DND-41 (cell line): ENCODE results near the gene ZAR1.

ENCODE experiments used
- ATAC-seq: fragments of 200-7000 bp; cut with Tn5 transposase; 3 replicates; pipeline ENCODE4 v1.9.1; 2021; ENCODE audit warnings: low read depth; ENCODE audit not compliant: insufficient read depth
- DNase-seq: peaks from one replicate; pipeline ENCODE4 v3.0.0-alpha.2; 2020
- H2AFZ ChIP-seq: 2 replicates; pipeline ENCODE4 v1.6.0; 2012; ENCODE audit warnings: low read depth, low read length
- H3K27ac ChIP-seq: 2 replicates; pipeline ENCODE4 v1.5.1; 2012; ENCODE audit warnings: low read length, inconsistent platforms
- H3K27me3 ChIP-seq: fragments of 200-600 bp; sonication (generic); 2 replicates; pipeline ENCODE4 v1.6.0; 2012; ENCODE audit warnings: low read length, mild to moderate bottlenecking, inconsistent platforms; ENCODE audit not compliant: insufficient read depth, poor library complexity
- H3K36me3 ChIP-seq: 2 replicates; pipeline ENCODE4 v1.5.1; 2012; ENCODE audit warnings: low read length, inconsistent platforms; ENCODE audit not compliant: insufficient read depth
- H3K4me1 ChIP-seq: 2 replicates; pipeline ENCODE4 v1.5.1; 2012; ENCODE audit warnings: mild to moderate bottlenecking, low read length; ENCODE audit not compliant: insufficient read depth
- H3K4me2 ChIP-seq: 2 replicates; pipeline ENCODE4 v1.6.0; 2012; ENCODE audit warnings: mild to moderate bottlenecking, moderate library complexity, low read length, inconsistent platforms; ENCODE audit not compliant: insufficient read depth
- H3K4me3 ChIP-seq, 2 experiments: fragments of 200-600 bp in 1 of 2; shearing (Covaris generic) in 1 of 2; 2 replicates each; pipeline ENCODE4 v1.5.1; 2012 to 2016; ENCODE audit warnings: inconsistent platforms in 2 of 2, low read length in 2 of 2, mild to moderate bottlenecking in 2 of 2, low read depth in 1 of 2, moderate library complexity in 1 of 2
- H3K79me2 ChIP-seq: 2 replicates; pipeline ENCODE4 v1.6.0; 2012; ENCODE audit warnings: low read length, inconsistent platforms; ENCODE audit not compliant: insufficient read depth
- H3K9ac ChIP-seq: 2 replicates; pipeline ENCODE4 v1.6.0; 2012; ENCODE audit warnings: low read depth, mild to moderate bottlenecking, inconsistent platforms, low read length, moderate library complexity
- H3K9me3 ChIP-seq: 2 replicates; pipeline ENCODE4 v1.5.1; 2012; ENCODE audit warnings: low read length, moderate library complexity, mild to moderate bottlenecking, inconsistent platforms; ENCODE audit not compliant: insufficient read depth, severe bottlenecking
- H4K20me1 ChIP-seq: 2 replicates; pipeline ENCODE4 v1.6.0; 2012; ENCODE audit warnings: low read length; ENCODE audit not compliant: insufficient read depth
- EZH2 ChIP-seq: IDR thresholded peaks from 3 replicates; pipeline ENCODE4 v1.6.1; 2012; ENCODE audit warnings: borderline replicate concordance, low read depth, mild to moderate bottlenecking, moderate library complexity, low read length, inconsistent platforms; ENCODE audit not compliant: severe bottlenecking
- TF ChIP-seq, protein P1 (sequence below): IDR thresholded peaks from 2 replicates; pipeline ENCODE4 v1.5.1; 2012; ENCODE audit warnings: borderline replicate concordance, low read length, moderate library complexity, mild to moderate bottlenecking; ENCODE audit not compliant: poor library complexity, severe bottlenecking; ENCODE audit errors: extremely low read depth

Gene ZAR1

DNA sequence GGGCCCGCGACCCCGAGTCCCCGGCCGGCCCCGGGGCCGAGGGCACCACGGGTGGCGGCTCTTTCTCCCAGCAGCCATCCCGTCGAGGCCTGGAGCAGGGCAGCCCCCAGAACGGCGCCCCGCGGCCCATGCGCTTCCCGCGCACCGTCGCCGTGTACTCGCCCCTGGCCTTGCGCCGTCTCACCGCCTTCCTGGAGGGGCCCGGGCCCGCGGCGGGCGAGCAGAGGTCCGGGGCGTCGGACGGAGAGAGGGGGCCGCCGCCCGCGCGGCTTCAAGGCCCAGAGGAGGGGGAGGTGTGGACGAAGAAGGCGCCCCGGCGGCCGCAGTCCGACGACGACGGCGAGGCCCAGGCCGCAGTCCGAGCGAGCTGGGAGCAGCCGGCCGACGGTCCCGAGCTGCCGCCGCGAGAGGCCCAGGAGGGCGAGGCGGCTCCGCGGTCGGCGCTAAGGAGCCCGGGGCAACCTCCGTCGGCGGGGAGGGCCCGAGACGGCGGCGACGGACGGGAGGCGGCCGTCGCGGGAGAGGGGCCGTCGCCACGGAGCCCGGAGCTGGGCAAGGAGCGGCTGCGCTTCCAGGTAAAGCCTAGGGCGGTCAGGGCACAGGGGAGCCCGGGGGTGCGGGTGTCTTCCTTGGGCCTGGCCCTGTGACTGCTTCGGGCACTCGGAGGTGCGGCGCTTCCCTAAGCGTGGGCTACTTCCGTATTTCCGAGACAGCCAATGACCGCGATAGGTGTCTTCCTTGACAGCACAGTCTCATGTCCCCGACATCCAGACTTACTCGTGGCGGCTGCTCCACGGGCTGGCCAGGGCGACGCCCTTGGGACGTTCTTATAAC, 845 bp downstream of the ZAR1 start:
- Histone ChIP-seq H3K79me2 (no peaks in the 10 kb centered on the region), H3K4me2 (no peak overlapping the region), H3K27ac (no peak overlapping the region), H3K9me3 (no peaks in the 10 kb centered on the region), H2AFZ (no peak overlapping the region), H4K20me1 (no peaks in the 10 kb centered on the region), H3K36me3 (no peaks in the 10 kb centered on the region), H3K4me1 (no peaks in the 10 kb centered on the region), H3K4me3 (no peak overlapping the region), H3K9ac (no peak overlapping the region), H3K27me3 (no peaks in the 10 kb centered on the region)
- no peak for ATAC-seq
- TF ChIP-seq, protein P1, sequence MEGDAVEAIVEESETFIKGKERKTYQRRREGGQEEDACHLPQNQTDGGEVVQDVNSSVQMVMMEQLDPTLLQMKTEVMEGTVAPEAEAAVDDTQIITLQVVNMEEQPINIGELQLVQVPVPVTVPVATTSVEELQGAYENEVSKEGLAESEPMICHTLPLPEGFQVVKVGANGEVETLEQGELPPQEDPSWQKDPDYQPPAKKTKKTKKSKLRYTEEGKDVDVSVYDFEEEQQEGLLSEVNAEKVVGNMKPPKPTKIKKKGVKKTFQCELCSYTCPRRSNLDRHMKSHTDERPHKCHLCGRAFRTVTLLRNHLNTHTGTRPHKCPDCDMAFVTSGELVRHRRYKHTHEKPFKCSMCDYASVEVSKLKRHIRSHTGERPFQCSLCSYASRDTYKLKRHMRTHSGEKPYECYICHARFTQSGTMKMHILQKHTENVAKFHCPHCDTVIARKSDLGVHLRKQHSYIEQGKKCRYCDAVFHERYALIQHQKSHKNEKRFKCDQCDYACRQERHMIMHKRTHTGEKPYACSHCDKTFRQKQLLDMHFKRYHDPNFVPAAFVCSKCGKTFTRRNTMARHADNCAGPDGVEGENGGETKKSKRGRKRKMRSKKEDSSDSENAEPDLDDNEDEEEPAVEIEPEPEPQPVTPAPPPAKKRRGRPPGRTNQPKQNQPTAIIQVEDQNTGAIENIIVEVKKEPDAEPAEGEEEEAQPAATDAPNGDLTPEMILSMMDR, result no peak
- TF ChIP-seq EZH2, result no peak
- no peak for DNase-seq

DNA sequence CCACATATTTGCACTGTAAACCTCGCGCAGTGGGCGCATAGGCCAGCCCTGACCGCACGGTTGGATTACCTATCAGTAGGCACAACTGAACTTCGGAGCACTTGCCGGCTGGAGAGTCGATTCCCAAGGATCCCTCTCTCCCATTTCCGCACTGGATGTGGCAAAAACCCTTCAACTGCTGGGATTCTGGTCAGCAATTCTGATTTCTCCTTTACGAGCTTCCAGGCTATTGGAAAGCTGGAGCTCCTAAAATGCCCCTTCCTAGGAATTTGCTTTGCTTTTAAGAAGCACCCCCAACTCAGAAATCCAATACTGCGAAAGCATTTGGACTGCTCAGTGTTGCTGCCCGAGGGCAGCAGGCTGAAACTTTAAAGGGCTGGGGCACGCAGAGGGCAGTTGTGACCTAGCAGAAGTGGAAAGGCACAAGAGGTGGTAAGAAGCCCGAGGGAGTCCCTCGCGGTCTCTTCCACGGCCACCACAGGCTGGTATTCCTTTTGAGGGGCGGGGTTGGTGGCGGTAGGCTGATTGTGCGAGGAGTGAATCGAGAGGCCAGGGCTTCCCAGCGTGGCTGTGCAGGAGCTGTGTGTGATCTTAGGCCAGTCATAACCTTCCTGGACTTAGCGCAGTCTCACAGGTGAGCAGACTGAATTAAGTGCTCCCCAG, 1.6 kb downstream of the ZAR1 start:
- ATAC-seq (no peak), DNase-seq (no peak)

DNA sequence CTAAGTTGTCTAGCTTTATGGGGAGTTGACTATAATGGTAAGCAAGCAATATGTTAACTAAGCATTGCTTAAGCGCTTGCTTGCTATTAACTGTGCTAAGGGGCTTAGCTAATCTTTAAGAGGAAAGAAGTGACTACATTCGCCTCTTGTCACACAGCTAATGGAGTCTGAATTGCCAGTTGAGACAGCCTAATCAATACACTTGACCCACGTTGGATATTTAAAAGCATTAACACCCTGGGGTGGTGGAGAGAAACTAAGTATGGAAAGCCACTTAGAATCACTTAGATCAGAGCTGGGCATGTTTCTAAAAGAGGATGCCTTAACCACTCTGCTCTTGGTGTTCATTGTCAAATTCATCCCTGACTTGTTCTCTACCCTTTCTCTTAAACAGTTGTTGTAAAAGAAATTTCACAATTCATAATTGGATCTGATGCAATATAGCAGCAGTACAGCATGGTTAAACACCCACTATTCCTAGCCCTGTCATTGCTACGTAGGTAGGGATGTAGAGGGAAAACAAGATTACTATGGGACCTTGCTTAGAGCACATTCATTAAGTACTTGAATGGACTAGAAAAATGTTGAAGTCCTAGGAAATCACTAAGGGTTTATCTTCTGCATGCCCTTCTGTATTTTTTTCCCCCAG, 3.5 kb downstream of the ZAR1 start:
- Histone ChIP-seq H3K9me3 (no peaks in the 10 kb centered on the region), H3K79me2 (no peaks in the 10 kb centered on the region), H2AFZ (no peak overlapping the region), H3K27ac (no peak overlapping the region), H3K4me1 (no peaks in the 10 kb centered on the region), H3K36me3 (peaks cover 4% of the 10 kb centered on the region; the same call in 1 of the 2 replicates), H3K9ac (no peak overlapping the region), H3K4me3 (no peak overlapping the region), H3K4me2 (no peak overlapping the region), H3K27me3 (no peaks in the 10 kb centered on the region), H4K20me1 (no peaks in the 10 kb centered on the region)
- TF ChIP-seq, protein P1, result no peak
- no peak for TF ChIP-seq EZH2
- DNase-seq (no peak), ATAC-seq (0 out of 3 replicates have a peak, but pooled peaks have one; percentile 15)

More for the DNA sequence above, 1.6 kb downstream of the ZAR1 start:
- Histone ChIP-seq H2AFZ (no peak overlapping the region), H3K4me1 (no peaks in the 10 kb centered on the region), H3K27me3 (no peaks in the 10 kb centered on the region), H3K79me2 (no peaks in the 10 kb centered on the region), H3K9me3 (no peaks in the 10 kb centered on the region), H3K4me3 (no peak overlapping the region), H3K4me2 (no peak overlapping the region), H3K27ac (no peak overlapping the region), H4K20me1 (no peaks in the 10 kb centered on the region), H3K36me3 (peaks cover 4% of the 10 kb centered on the region; the same call in 1 of the 2 replicates), H3K9ac (no peak overlapping the region)
- TF ChIP-seq, protein P1, result no peak
- TF ChIP-seq EZH2, result no peak
